ENCODE measurements around the gene NRAP.
"Not testable (repeated sequence)": the region's sequence is repeated elsewhere in the genome, so short reads cannot be mapped to it uniquely, and the experiment has no call there.

GRCh38 chr10:113652456-113652855, 11.4 kb downstream of the NRAP start:
- TF ChIP-seq EZH2 (IDR thresholded peaks at IDR 0.05; ENCODE audit: insufficient read depth, poor library complexity, severe bottlenecking); EZH2phosphoT487 (IDR thresholded peaks at IDR 0.05; ENCODE audit: insufficient read depth, low read depth): not testable (repeated sequence)

All from GM23248 (cell line).